ENCODE results near the gene RNF112.

RNF112 gene

GRCh38 chr17:19386051-19386929 lies 24.7 kb upstream of the RNF112 start:
- H3K4me3 ChIP-seq (ENCODE audit: low read depth, low read length) = peak overlapping the region; percentile 56

GRCh38 chr17:19386974-19387920 lies 23.8 kb upstream of the RNF112 start, which contains the start of gene MFAP4:
MFAP4 (minus strand) TSS chr17:19387190; CDS start chr17:19387155, 35 bp downstream.
- no peak for TF ChIP-seq CTCF (IDR thresholded peaks at IDR 0.05; ENCODE audit: low read depth, low read length)
- H3K4me3 ChIP-seq (ENCODE audit: low read depth, low read length) = peak within 1 kb of the TSS; percentile 56

More at GRCh38 chr17:19386051-19386929, 24.7 kb upstream of the RNF112 start:
- no peak for TF ChIP-seq CTCF (IDR thresholded peaks at IDR 0.05; ENCODE audit: low read depth, low read length)

- H3K4me3 ChIP-seq (ENCODE audit: low read depth, low read length) = no peak overlapping the region
- TF ChIP-seq CTCF (IDR thresholded peaks at IDR 0.05; ENCODE audit: low read depth, low read length) = no peak
Measured at GRCh38 chr17:19387921-19388521, 23.0 kb upstream of the RNF112 start.

GRCh38 chr17:19388791-19389785 lies 21.9 kb upstream of the RNF112 start:
- TF ChIP-seq CTCF (IDR thresholded peaks at IDR 0.05; ENCODE audit: low read depth, low read length) = no peak
- H3K4me3 ChIP-seq (ENCODE audit: low read depth, low read length) = no peak overlapping the region

- no peak overlapping the region for H3K4me3 ChIP-seq (ENCODE audit: low read depth, low read length)
- TF ChIP-seq CTCF (IDR thresholded peaks at IDR 0.05; ENCODE audit: low read depth, low read length) = no peak
Measured at GRCh38 chr17:19390951-19391350, 20.1 kb upstream of the RNF112 start.

GRCh38 chr17:19391432-19391831 lies 19.6 kb upstream of the RNF112 start:
- TF ChIP-seq CTCF (IDR thresholded peaks at IDR 0.05; ENCODE audit: low read depth, low read length) = no peak
- no peak overlapping the region for H3K4me3 ChIP-seq (ENCODE audit: low read depth, low read length)

Data from WI38 (cell line).